Stimulated activated CD4-positive, alpha-beta T cell treated with anti-CD3 and anti-CD28 coated beads, Interleukin-4, amount 100 ng/mL, for 48 hours (primary cell): Measurements from ENCODE around the gene WNT9A.
"Not testable (repeated sequence)": the region's sequence is repeated elsewhere in the genome, so short reads cannot be mapped to it uniquely, and the experiment has no call there.

Experiments
- DNase-seq, 2 donors: peaks; one replicate each; pipeline ENCODE4 v3.0.0-alpha.2; 2020; ENCODE audit warnings: low read depth in 2 of 2

WNT9A gene

GRCh38 chr1:227886993-227887696, 60.6 kb downstream of the WNT9A start:
- DNase-seq, result no peak

- no peak for DNase-seq
Measured at GRCh38 chr1:227886503-227886961, 61.2 kb downstream of the WNT9A start.

- no peak for DNase-seq
Measured at GRCh38 chr1:227885648-227886502, 61.9 kb downstream of the WNT9A start.

GRCh38 chr1:227885135-227885647, 62.5 kb downstream of the WNT9A start:
- DNase-seq, result no peak

GRCh38 chr1:227884370-227885134, 63.2 kb downstream of the WNT9A start:
- DNase-seq, result no peak

GRCh38 chr1:227883641-227884301, 64.0 kb downstream of the WNT9A start:
- no peak for DNase-seq

- no peak for DNase-seq
Measured at GRCh38 chr1:227883073-227883520, 64.6 kb downstream of the WNT9A start.

GRCh38 chr1:227880342-227880924, 67.3 kb downstream of the WNT9A start:
- no peak for DNase-seq

- DNase-seq, result not testable (repeated sequence)
Measured at GRCh38 chr1:227877810-227878209, 69.9 kb downstream of the WNT9A start.

- not testable (repeated sequence) for DNase-seq
Measured at GRCh38 chr1:227871892-227872291, 75.8 kb downstream of the WNT9A start.

- no peak for DNase-seq
Measured at GRCh38 chr1:227870366-227870765, 77.4 kb downstream of the WNT9A start.

GRCh38 chr1:227869851-227870305, 77.9 kb downstream of the WNT9A start:
- no peak for DNase-seq

GRCh38 chr1:227869279-227869842, 78.4 kb downstream of the WNT9A start:
- no peak for DNase-seq
